ENCODE results near the gene SHISA7.
A peak's percentile ranks its signal among the peaks of the same experiment; 100 is the strongest.
"Not testable (repeated sequence)": the region's sequence is repeated elsewhere in the genome, so short reads cannot be mapped to it uniquely, and the experiment has no call there.

SHISA7 gene

GRCh38 chr19:55418185-55418584 lies 24.9 kb downstream of the SHISA7 start:
- DNase-seq (ENCODE audit: extremely low read depth, low read depth): peak; percentile 64
- peak; percentile 72 for TF ChIP-seq CTCF (IDR thresholded peaks at IDR 0.05; ENCODE audit: low read depth, low read length)

- TF ChIP-seq CTCF (IDR thresholded peaks at IDR 0.05; ENCODE audit: low read depth, low read length): no peak
- no peak for DNase-seq (ENCODE audit: extremely low read depth, low read depth)
These were observed 32.9 kb downstream of the SHISA7 start for GRCh38 chr19:55410168-55410567.

GRCh38 chr19:55409179-55409578 lies 33.9 kb downstream of the SHISA7 start:
- DNase-seq (ENCODE audit: extremely low read depth, low read depth): not testable (repeated sequence)

- no peak for TF ChIP-seq CTCF (IDR thresholded peaks at IDR 0.05; ENCODE audit: low read depth, low read length)
- no peak for DNase-seq (ENCODE audit: extremely low read depth, low read depth)
These were observed 34.6 kb downstream of the SHISA7 start for GRCh38 chr19:55408533-55408872.

GRCh38 chr19:55407800-55408532 lies 35.1 kb downstream of the SHISA7 start:
- no peak for TF ChIP-seq CTCF (IDR thresholded peaks at IDR 0.05; ENCODE audit: low read depth, low read length)
- DNase-seq (ENCODE audit: extremely low read depth, low read depth): peak; percentile 99

- DNase-seq (ENCODE audit: extremely low read depth, low read depth): not testable (repeated sequence)
These were observed 35.6 kb downstream of the SHISA7 start, which contains the start of gene UBE2S for GRCh38 chr19:55407550-55407799. Gene UBE2S (minus strand): TSS chr19:55407788. CDS start chr19:55407589, 199 bp downstream.

GRCh38 chr19:55406826-55407549 lies 36.1 kb downstream of the SHISA7 start:
- no peak for TF ChIP-seq CTCF (IDR thresholded peaks at IDR 0.05; ENCODE audit: low read depth, low read length)
- DNase-seq (ENCODE audit: extremely low read depth, low read depth): no peak

GRCh38 chr19:55406091-55406825 lies 36.8 kb downstream of the SHISA7 start:
- no peak for DNase-seq (ENCODE audit: extremely low read depth, low read depth)
- no peak for TF ChIP-seq CTCF (IDR thresholded peaks at IDR 0.05; ENCODE audit: low read depth, low read length)

Measured in AG09319 (cell line).